AG20443 (cell line): ENCODE results near the gene OR4D11.

Experiments used
- DNase-seq: peaks from one replicate; pipeline ENCODE4 v3.0.0; 2012; ENCODE audit warnings: low spot score, mixed read lengths

Gene OR4D11

GRCh38 chr11:59548309-59548656 lies 44.9 kb downstream of the OR4D11 start:
- DNase-seq = no peak

- peak; percentile 86 for DNase-seq
Measured at GRCh38 chr11:59550368-59550841, 47.0 kb downstream of the OR4D11 start.

- peak; percentile 39 for DNase-seq
Measured at GRCh38 chr11:59550842-59551658, 47.7 kb downstream of the OR4D11 start.

GRCh38 chr11:59551659-59552521 lies 48.5 kb downstream of the OR4D11 start:
- peak; percentile 41 for DNase-seq

DNA sequence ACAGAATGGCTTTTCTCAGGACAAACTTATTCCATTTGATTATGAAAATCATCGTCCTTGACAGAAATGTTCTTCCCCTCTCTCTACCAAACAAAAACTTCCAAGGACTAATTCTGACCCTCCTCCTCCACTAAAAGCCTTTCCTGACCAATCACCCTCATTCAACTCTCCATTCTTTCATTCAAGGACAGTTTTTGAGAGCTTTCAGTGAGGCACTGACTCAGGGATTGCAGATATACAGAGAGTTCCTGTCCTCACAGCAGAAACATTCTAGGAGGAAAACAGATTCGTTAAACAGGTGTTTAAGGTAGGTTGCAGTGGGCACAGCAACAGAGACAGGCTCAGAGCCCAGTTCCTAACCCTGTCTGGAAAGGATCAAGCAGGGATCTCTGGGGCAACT lies 49.5 kb downstream of the OR4D11 start:
- no peak for DNase-seq

GRCh38 chr11:59553323-59553722 lies 49.9 kb downstream of the OR4D11 start:
- no peak for DNase-seq
